HCT116 (cell line): ENCODE measurements around the gene TEPSIN. TPM values are rescaled to one million over a fixed set of nuclear protein-coding genes. Genes with fewer than 3 reads are reported as not detected.

ENCODE experiments used
- ATAC-seq: fragments of 200-7000 bp; cut with Tn5 transposase; 2 replicates; pipeline ENCODE4 v1.9.1; 2020; ENCODE audit warnings: mild to moderate bottlenecking, moderate library complexity
- BruUV-seq: library from RNA; stranded (reverse); fragments of 400-500 nt; replicated peaks from 2 replicates; lab custom pipeline; 2021; lab: Mats Ljungman, UMichigan
- CTCF ChIA-PET: fragments of 300-600 bp; sonication (Branson Sonifier 250); formaldehyde crosslinking; loops from one replicate; lab custom pipeline; 2021; ENCODE audit warnings: antibody characterized with exemption; lab: Charles Lee
- POLR2A ChIA-PET: fragments of 300-600, 350-600 bp; sonication (Branson Sonifier 250); formaldehyde crosslinking; loops from one replicate; lab custom pipeline; 2021; ENCODE audit warnings: antibody characterized with exemption; lab: Charles Lee
- RAD21 ChIA-PET, 2 experiments: fragments of 300-600 bp; sonication (Branson Sonifier 250); formaldehyde crosslinking; loops; one replicate each; lab custom pipeline; 2023; ENCODE audit warnings: low total read pairs in 2 of 2; ENCODE audit not compliant: uncharacterized antibody in 2 of 2, unreplicated experiment in 2 of 2, low non-redundant PET in 1 of 2; lab: Charles Lee
- DNase-seq: peaks from one replicate; pipeline ENCODE4 v3.0.0-alpha.2; 2010; ENCODE audit warnings: low read depth, low spot score
- H2AFZ ChIP-seq: fragments of 200-600 bp; shearing (Covaris generic), sonication (generic); 2 replicates; pipeline ENCODE4 v1.6.1; 2017; ENCODE audit warnings: low read depth, mixed run types, mixed read lengths, antibody characterized with exemption, low read length; ENCODE audit not compliant: poor library complexity, severe bottlenecking
- H3K27ac ChIP-seq: 2 replicates; pipeline ENCODE4 v1.5.1; 2012; ENCODE audit warnings: low read depth, low read length
- H3K27me3 ChIP-seq: fragments of 200-600 bp; sonication (generic); 2 replicates; pipeline ENCODE4 v1.6.1; 2016; ENCODE audit warnings: mixed run types, low read length, mixed read lengths; ENCODE audit not compliant: insufficient read depth
- H3K36me3 ChIP-seq, 2 experiments: fragments of 200-500 bp in 1 of 2; fragments of 200-600 bp in 1 of 2; sonication (Bioruptor generic) in 1 of 2; sonication (generic) in 1 of 2; 2 replicates each; pipeline versions ENCODE4 v1.5.1 to v1.6.1; 2014 to 2016; ENCODE audit warnings: low read length in 2 of 2, inconsistent platforms in 1 of 2, mixed read lengths in 1 of 2, mixed run types in 1 of 2; ENCODE audit not compliant: insufficient read depth in 2 of 2, control insufficient read depth in 1 of 2
- H3K4me1 ChIP-seq, 2 experiments: fragments of 200-600 bp in 1 of 2; sonication (generic) in 1 of 2; 2 replicates each; pipeline versions ENCODE4 v1.5.1 to v1.6.1; 2012 to 2017; ENCODE audit warnings: low read length in 2 of 2, inconsistent platforms in 1 of 2, mild to moderate bottlenecking in 1 of 2, mixed read lengths in 1 of 2, mixed run types in 1 of 2, moderate library complexity in 1 of 2; ENCODE audit not compliant: insufficient read depth in 2 of 2, control insufficient read depth in 1 of 2
- H3K4me2 ChIP-seq: fragments of 200-600 bp; sonication (generic); 2 replicates; pipeline ENCODE4 v1.6.1; 2017; ENCODE audit warnings: mixed run types, low read length, mixed read lengths
- H3K4me3 ChIP-seq, 2 experiments: fragments of 200-600 bp in 1 of 2; sonication (generic) in 1 of 2; replicated peaks in 1 of 2; 2 replicates each; pipeline ENCODE4 v1.5.1; 2011 to 2016; ENCODE audit warnings: low read length in 2 of 2, control low read depth in 1 of 2, low read depth in 1 of 2, mild to moderate bottlenecking in 1 of 2, mixed read lengths in 1 of 2, mixed run types in 1 of 2
- H3K79me2 ChIP-seq: fragments of 200-600 bp; sonication (generic); 2 replicates; pipeline ENCODE4 v1.6.1; 2017; ENCODE audit warnings: mild to moderate bottlenecking, mixed run types, low read length, moderate library complexity, mixed read lengths; ENCODE audit not compliant: insufficient read depth
- H3K9ac ChIP-seq: fragments of 200-600 bp; sonication (generic); 2 replicates; pipeline ENCODE4 v1.6.1; 2016; ENCODE audit warnings: low read length, mixed read lengths
- H3K9me2 ChIP-seq: fragments of 200-600 bp; sonication (generic), shearing (Covaris generic); 2 replicates; pipeline ENCODE4 v1.6.1; 2017; ENCODE audit warnings: mixed run types, mild to moderate bottlenecking, moderate library complexity; ENCODE audit not compliant: insufficient read depth
- H3K9me3 ChIP-seq, 2 experiments: fragments of 200-500 bp in 1 of 2; fragments of 200-600 bp in 1 of 2; sonication (Bioruptor generic) in 1 of 2; sonication (generic) in 1 of 2; 2 replicates each; pipeline ENCODE4 v1.6.1; 2014 to 2017; ENCODE audit warnings: low read length in 2 of 2, mixed read lengths in 2 of 2, inconsistent platforms in 1 of 2, low read depth in 1 of 2, mild to moderate bottlenecking in 1 of 2, mixed run types in 1 of 2, moderate library complexity in 1 of 2; ENCODE audit not compliant: control insufficient read depth in 1 of 2, insufficient read depth in 1 of 2
- H4K20me1 ChIP-seq: fragments of 200-600 bp; sonication (generic), shearing (Covaris generic); 2 replicates; pipeline ENCODE4 v1.6.1; 2017; ENCODE audit warnings: mixed run types, mild to moderate bottlenecking, moderate library complexity; ENCODE audit not compliant: insufficient read depth
- CEBPB ChIP-seq: IDR thresholded peaks from 2 replicates; pipeline ENCODE4 v1.6.1; 2012; ENCODE audit warnings: low read depth
- EGR1 ChIP-seq: IDR thresholded peaks from 2 replicates; pipeline ENCODE4 v1.6.1; 2012; ENCODE audit warnings: low read depth
- ELF1 ChIP-seq: IDR thresholded peaks from 2 replicates; pipeline ENCODE4 v1.6.1; 2012; ENCODE audit warnings: low read depth, borderline replicate concordance
- EZH2phosphoT487 ChIP-seq: fragments of 200-600 bp; IDR thresholded peaks from 2 replicates; pipeline ENCODE4 v1.6.1; 2018; ENCODE audit warnings: antibody characterized with exemption, borderline replicate concordance
- JUND ChIP-seq: IDR thresholded peaks from 2 replicates; pipeline ENCODE4 v1.6.1; 2012
- POLR2A ChIP-seq: IDR thresholded peaks from 2 replicates; pipeline ENCODE4 v1.7.0; 2011; ENCODE audit warnings: borderline replicate concordance; ENCODE audit not compliant: insufficient read depth, insufficient read length; ENCODE audit errors: extremely low read depth
- SIN3A ChIP-seq: IDR thresholded peaks from 2 replicates; pipeline ENCODE4 v1.6.1; 2012; ENCODE audit warnings: low read depth
- YY1 ChIP-seq: IDR thresholded peaks from 2 replicates; pipeline ENCODE4 v1.6.1; 2011; ENCODE audit warnings: low read length, low read depth, moderate library complexity, mild to moderate bottlenecking; ENCODE audit not compliant: insufficient replicate concordance; ENCODE audit errors: extremely low read depth
- ZNF274 ChIP-seq: fragments of 200-500 bp; sonication (Bioruptor generic); IDR thresholded peaks from 2 replicates; pipeline ENCODE4 v1.6.1; 2014; ENCODE audit warnings: mild to moderate bottlenecking, low read depth, low read length, inconsistent platforms
- intact Hi-C: fragments of 100-400 bp; cut with micrococcal nuclease; formaldehyde crosslinking; loops from 2 replicates; pipeline ENCODE4 v1.10.0; 2022
- total RNA-seq: library from RNA; stranded (reverse); gene quantifications from one replicate; pipeline ENCODE4 v1.2.1, GENCODE V29; 2021; ENCODE audit not compliant: unreplicated experiment
- TF ChIP-seq, protein P1 (sequence below): IDR thresholded peaks from 2 replicates; pipeline ENCODE4 v1.6.1; 2012
- TF ChIP-seq, protein P2 (sequence below): IDR thresholded peaks from 2 replicates; pipeline ENCODE4 v1.6.1; 2012; ENCODE audit warnings: low read depth
- TF ChIP-seq, protein P3 (sequence below), 3 experiments: fragments of 200-600 bp in 1 of 3; sonication (generic) in 1 of 3; IDR thresholded peaks in 2 of 3; conservative IDR thresholded peaks in 1 of 3; 2 replicates each; pipeline ENCODE4 v1.5.1; 2012 to 2017; ENCODE audit warnings: low read depth in 2 of 3, low read length in 2 of 3, antibody characterized with exemption in 1 of 3, borderline replicate concordance in 1 of 3, control low read depth in 1 of 3, mild to moderate bottlenecking in 1 of 3, mixed read lengths in 1 of 3, mixed run types in 1 of 3, moderate library complexity in 1 of 3; ENCODE audit not compliant: insufficient read depth in 1 of 3
- TF ChIP-seq, protein P4 (sequence below): IDR thresholded peaks from 2 replicates; pipeline ENCODE4 v1.6.1; 2011; ENCODE audit warnings: mild to moderate bottlenecking, low read length, moderate library complexity; ENCODE audit not compliant: insufficient replicate concordance; ENCODE audit errors: extremely low read depth

Gene TEPSIN
- total RNA-seq, 1 experiment from 2014 or later: 50.6 TPM

DNA sequence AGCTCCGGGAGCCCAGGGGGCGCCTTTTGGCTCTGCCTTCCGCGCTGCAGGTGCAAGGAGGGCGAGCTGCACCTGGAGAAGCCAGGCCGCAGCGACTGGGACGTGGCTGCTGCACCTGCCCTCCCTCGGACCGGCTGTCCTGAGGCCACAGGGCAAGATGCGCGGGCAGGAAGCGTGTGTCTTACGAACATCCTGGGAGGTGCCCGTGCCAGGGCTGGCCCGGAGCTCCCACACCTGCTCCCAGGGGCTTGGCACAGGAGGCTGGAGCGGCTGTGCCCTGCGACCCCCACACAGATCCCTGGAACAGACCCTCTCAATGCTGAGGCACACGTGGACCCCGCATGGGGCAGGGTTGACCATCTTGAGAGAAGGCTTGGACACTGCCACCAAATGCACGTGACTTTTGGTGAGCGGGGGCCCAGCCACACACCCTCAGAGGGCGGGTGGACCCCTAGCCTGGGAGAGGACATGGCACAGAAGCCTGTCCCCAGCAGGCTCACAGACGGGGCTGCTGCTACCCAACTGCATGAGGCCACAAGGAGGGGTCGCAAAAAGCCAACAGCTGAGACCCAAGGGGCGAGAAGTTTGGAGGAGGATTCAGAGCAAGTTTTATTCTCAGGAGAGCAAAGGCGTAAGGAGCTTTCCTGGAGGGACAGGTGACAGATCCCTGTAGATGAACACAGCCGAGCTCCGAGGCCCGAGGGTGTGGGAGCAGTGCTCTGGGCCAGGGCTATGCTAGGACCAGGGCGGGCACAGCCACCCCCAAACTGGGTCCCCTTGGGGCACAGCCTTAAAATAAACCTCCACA is 11.6 kb upstream of the TEPSIN start:
- no peak for TF ChIP-seq POLR2A
- TF ChIP-seq YY1: no peak
- TF ChIP-seq, protein P1, sequence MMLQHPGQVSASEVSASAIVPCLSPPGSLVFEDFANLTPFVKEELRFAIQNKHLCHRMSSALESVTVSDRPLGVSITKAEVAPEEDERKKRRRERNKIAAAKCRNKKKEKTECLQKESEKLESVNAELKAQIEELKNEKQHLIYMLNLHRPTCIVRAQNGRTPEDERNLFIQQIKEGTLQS: no peak
- TF ChIP-seq, protein P2, sequence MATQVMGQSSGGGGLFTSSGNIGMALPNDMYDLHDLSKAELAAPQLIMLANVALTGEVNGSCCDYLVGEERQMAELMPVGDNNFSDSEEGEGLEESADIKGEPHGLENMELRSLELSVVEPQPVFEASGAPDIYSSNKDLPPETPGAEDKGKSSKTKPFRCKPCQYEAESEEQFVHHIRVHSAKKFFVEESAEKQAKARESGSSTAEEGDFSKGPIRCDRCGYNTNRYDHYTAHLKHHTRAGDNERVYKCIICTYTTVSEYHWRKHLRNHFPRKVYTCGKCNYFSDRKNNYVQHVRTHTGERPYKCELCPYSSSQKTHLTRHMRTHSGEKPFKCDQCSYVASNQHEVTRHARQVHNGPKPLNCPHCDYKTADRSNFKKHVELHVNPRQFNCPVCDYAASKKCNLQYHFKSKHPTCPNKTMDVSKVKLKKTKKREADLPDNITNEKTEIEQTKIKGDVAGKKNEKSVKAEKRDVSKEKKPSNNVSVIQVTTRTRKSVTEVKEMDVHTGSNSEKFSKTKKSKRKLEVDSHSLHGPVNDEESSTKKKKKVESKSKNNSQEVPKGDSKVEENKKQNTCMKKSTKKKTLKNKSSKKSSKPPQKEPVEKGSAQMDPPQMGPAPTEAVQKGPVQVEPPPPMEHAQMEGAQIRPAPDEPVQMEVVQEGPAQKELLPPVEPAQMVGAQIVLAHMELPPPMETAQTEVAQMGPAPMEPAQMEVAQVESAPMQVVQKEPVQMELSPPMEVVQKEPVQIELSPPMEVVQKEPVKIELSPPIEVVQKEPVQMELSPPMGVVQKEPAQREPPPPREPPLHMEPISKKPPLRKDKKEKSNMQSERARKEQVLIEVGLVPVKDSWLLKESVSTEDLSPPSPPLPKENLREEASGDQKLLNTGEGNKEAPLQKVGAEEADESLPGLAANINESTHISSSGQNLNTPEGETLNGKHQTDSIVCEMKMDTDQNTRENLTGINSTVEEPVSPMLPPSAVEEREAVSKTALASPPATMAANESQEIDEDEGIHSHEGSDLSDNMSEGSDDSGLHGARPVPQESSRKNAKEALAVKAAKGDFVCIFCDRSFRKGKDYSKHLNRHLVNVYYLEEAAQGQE: no peak
- no peak for TF ChIP-seq JUND
- no peak for TF ChIP-seq CEBPB
- no peak for TF ChIP-seq EZH2phosphoT487
- TF ChIP-seq ZNF274: no peak
- no peak for TF ChIP-seq EGR1
- no peak for TF ChIP-seq ELF1
- TF ChIP-seq, protein P3, sequence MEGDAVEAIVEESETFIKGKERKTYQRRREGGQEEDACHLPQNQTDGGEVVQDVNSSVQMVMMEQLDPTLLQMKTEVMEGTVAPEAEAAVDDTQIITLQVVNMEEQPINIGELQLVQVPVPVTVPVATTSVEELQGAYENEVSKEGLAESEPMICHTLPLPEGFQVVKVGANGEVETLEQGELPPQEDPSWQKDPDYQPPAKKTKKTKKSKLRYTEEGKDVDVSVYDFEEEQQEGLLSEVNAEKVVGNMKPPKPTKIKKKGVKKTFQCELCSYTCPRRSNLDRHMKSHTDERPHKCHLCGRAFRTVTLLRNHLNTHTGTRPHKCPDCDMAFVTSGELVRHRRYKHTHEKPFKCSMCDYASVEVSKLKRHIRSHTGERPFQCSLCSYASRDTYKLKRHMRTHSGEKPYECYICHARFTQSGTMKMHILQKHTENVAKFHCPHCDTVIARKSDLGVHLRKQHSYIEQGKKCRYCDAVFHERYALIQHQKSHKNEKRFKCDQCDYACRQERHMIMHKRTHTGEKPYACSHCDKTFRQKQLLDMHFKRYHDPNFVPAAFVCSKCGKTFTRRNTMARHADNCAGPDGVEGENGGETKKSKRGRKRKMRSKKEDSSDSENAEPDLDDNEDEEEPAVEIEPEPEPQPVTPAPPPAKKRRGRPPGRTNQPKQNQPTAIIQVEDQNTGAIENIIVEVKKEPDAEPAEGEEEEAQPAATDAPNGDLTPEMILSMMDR (IDR thresholded peaks at IDR 0.05 in 2 of 3, conservative IDR thresholded peaks at IDR 0.05 in 1 of 3; ENCODE audit: borderline replicate concordance in 1 of 3, insufficient read depth in 1 of 3, low read depth in 2 of 3, low read length in 2 of 3): no peak
- no peak for TF ChIP-seq SIN3A
- TF ChIP-seq, protein P4, sequence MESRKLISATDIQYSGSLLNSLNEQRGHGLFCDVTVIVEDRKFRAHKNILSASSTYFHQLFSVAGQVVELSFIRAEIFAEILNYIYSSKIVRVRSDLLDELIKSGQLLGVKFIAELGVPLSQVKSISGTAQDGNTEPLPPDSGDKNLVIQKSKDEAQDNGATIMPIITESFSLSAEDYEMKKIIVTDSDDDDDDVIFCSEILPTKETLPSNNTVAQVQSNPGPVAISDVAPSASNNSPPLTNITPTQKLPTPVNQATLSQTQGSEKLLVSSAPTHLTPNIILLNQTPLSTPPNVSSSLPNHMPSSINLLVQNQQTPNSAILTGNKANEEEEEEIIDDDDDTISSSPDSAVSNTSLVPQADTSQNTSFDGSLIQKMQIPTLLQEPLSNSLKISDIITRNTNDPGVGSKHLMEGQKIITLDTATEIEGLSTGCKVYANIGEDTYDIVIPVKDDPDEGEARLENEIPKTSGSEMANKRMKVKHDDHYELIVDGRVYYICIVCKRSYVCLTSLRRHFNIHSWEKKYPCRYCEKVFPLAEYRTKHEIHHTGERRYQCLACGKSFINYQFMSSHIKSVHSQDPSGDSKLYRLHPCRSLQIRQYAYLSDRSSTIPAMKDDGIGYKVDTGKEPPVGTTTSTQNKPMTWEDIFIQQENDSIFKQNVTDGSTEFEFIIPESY: no peak
- no peak overlapping the region for H3K9ac ChIP-seq
- DNase-seq (no peak), ATAC-seq (no peak)
- ChIA-PET RAD21 (no interaction called here), CTCF (no interaction called here), POLR2A (no interaction called here)
- peaks cover 0 to 12% of the 10 kb centered on the region in 2 experiments; a peak in 1 of 4 replicates for H3K9me3 ChIP-seq
- H3K4me1 ChIP-seq: no peaks in the 10 kb centered on the region
- H3K79me2 ChIP-seq: peaks cover 9% of the 10 kb centered on the region; the same call in 1 of the 2 replicates
- no peak overlapping the region for H3K27ac ChIP-seq
- intact Hi-C loops: no loop called here
- BruUV-seq: no TSS peak
- H3K4me2 ChIP-seq: no peak overlapping the region
- H3K9me2 ChIP-seq: no peaks in the 10 kb centered on the region
- no peaks in the 10 kb centered on the region for H4K20me1 ChIP-seq
- no peak overlapping the region for H2AFZ ChIP-seq
- H3K36me3 ChIP-seq: peaks cover 23 to 32% of the 10 kb centered on the region in 2 experiments; a peak in 3 of 4 replicates
- no peak overlapping the region for H3K4me3 ChIP-seq
- H3K27me3 ChIP-seq: no peaks in the 10 kb centered on the region
